HG02678 (cell line): ENCODE data around the gene LIMS2.

Experiments used
- ATAC-seq: cut with Tn5 transposase; IDR thresholded peaks from one replicate; pipeline ENCODE4 v1.9.1; 2021; ENCODE audit warnings: mild to moderate bottlenecking, moderate library complexity; ENCODE audit not compliant: unreplicated experiment

LIMS2 gene

GRCh38 chr2:127658641-127659407, 16.5 kb downstream of the LIMS2 start:
- no peak for ATAC-seq

- no peak for ATAC-seq
These were observed 17.2 kb downstream of the LIMS2 start for GRCh38 chr2:127658146-127658545.

GRCh38 chr2:127657232-127657595, 18.1 kb downstream of the LIMS2 start:
- no peak for ATAC-seq

GRCh38 chr2:127656569-127657231, 18.6 kb downstream of the LIMS2 start:
- no peak for ATAC-seq

- no peak for ATAC-seq
These were observed 19.9 kb downstream of the LIMS2 start for GRCh38 chr2:127655209-127656073.

GRCh38 chr2:127654838-127655175, 20.5 kb downstream of the LIMS2 start:
- ATAC-seq: no peak

GRCh38 chr2:127654084-127654837, 21.1 kb downstream of the LIMS2 start:
- ATAC-seq: no peak

GRCh38 chr2:127653421-127654083, 21.8 kb downstream of the LIMS2 start:
- ATAC-seq: no peak

- no peak for ATAC-seq
These were observed 22.5 kb downstream of the LIMS2 start for GRCh38 chr2:127652786-127653357.

- no peak for ATAC-seq
These were observed 23.3 kb downstream of the LIMS2 start for GRCh38 chr2:127651971-127652550.

- no peak for ATAC-seq
These were observed 23.9 kb downstream of the LIMS2 start for GRCh38 chr2:127651381-127651809.

- ATAC-seq: no peak
These were observed 24.4 kb downstream of the LIMS2 start for GRCh38 chr2:127650785-127651380.

GRCh38 chr2:127650041-127650784, 25.1 kb downstream of the LIMS2 start:
- no peak for ATAC-seq

GRCh38 chr2:127649684-127650040, 25.7 kb downstream of the LIMS2 start:
- ATAC-seq: peak; percentile 73

- ATAC-seq: no peak
These were observed 26.2 kb downstream of the LIMS2 start for GRCh38 chr2:127649100-127649611.

GRCh38 chr2:127648321-127648720, 27.0 kb downstream of the LIMS2 start:
- ATAC-seq: no peak

GRCh38 chr2:127647242-127648190, 27.8 kb downstream of the LIMS2 start:
- ATAC-seq: no peak
